GM23248 (cell line): ENCODE results near the gene BRF1. TPM values are rescaled to one million over a fixed set of nuclear protein-coding genes. Genes with fewer than 3 reads are reported as not detected.

Experiments used
- DNase-seq: peaks from one replicate; pipeline ENCODE4 v3.0.0-alpha.2; 2015
- H2AFZ ChIP-seq: fragments of 200-600 bp; sonication (generic); 2 replicates; pipeline ENCODE4 v1.6.1; 2016; ENCODE audit warnings: antibody characterized with exemption
- H3F3A ChIP-seq: fragments of 200-600 bp; sonication (generic); 2 replicates; pipeline ENCODE4 v1.6.1; 2016; ENCODE audit warnings: mild to moderate bottlenecking, antibody characterized with exemption, mixed run types; ENCODE audit not compliant: insufficient read depth
- H3K27ac ChIP-seq: fragments of 200-600 bp; sonication (generic); 2 replicates; pipeline ENCODE4 v1.5.1; 2016; ENCODE audit warnings: mild to moderate bottlenecking
- H3K27me3 ChIP-seq: fragments of 200-600 bp; sonication (generic); replicated peaks from 2 replicates; pipeline ENCODE4 v1.6.1; 2016; ENCODE audit warnings: mild to moderate bottlenecking; ENCODE audit not compliant: insufficient read depth
- H3K36me3 ChIP-seq: fragments of 200-600 bp; sonication (generic); 2 replicates; pipeline ENCODE4 v1.6.1; 2016; ENCODE audit warnings: low read depth, mild to moderate bottlenecking
- H3K4me1 ChIP-seq: fragments of 200-600 bp; sonication (generic); 2 replicates; pipeline ENCODE4 v1.6.1; 2016; ENCODE audit warnings: mild to moderate bottlenecking; ENCODE audit not compliant: insufficient read depth
- H3K4me2 ChIP-seq: fragments of 200-600 bp; sonication (generic); one replicate; pipeline ENCODE4 v1.6.1; 2016; ENCODE audit warnings: mild to moderate bottlenecking; ENCODE audit not compliant: unreplicated experiment
- H3K4me3 ChIP-seq: fragments of 200-600 bp; sonication (generic); 2 replicates; pipeline ENCODE4 v1.5.1; 2016; ENCODE audit warnings: mild to moderate bottlenecking
- H3K79me2 ChIP-seq: fragments of 200-600 bp; sonication (generic); 2 replicates; pipeline ENCODE4 v1.6.1; 2016; ENCODE audit warnings: mild to moderate bottlenecking; ENCODE audit not compliant: insufficient read depth
- H3K9ac ChIP-seq: fragments of 200-600 bp; sonication (generic); 2 replicates; pipeline ENCODE4 v1.6.1; 2016; ENCODE audit warnings: mild to moderate bottlenecking
- H3K9me2 ChIP-seq: fragments of 200-600 bp; sonication (generic); 2 replicates; pipeline ENCODE4 v1.6.1; 2016; ENCODE audit warnings: mixed run types, mild to moderate bottlenecking, moderate library complexity; ENCODE audit not compliant: insufficient read depth
- H3K9me3 ChIP-seq: fragments of 200-600 bp; sonication (generic); one replicate; pipeline ENCODE4 v1.6.1; 2017; ENCODE audit warnings: low read depth
- H4K20me1 ChIP-seq: fragments of 200-600 bp; sonication (generic); 2 replicates; pipeline ENCODE4 v1.6.0; 2016; ENCODE audit not compliant: insufficient read depth
- EZH2 ChIP-seq: fragments of 200-600 bp; sonication (generic); IDR thresholded peaks from 2 replicates; pipeline ENCODE4 v1.6.1; 2018; ENCODE audit warnings: antibody characterized with exemption, mild to moderate bottlenecking; ENCODE audit not compliant: insufficient read depth, poor library complexity, severe bottlenecking
- EZH2phosphoT487 ChIP-seq: fragments of 200-600 bp; sonication (generic); IDR thresholded peaks from 2 replicates; pipeline ENCODE4 v1.6.1; 2018; ENCODE audit warnings: antibody characterized with exemption, moderate library complexity, mild to moderate bottlenecking, low read depth; ENCODE audit not compliant: insufficient read depth
- WGBS, 2 experiments: methylation state at CpG; one replicate each; pipeline ENCODE4 v1.1.6; 2015 to 2017; ENCODE audit warnings: low lambda C conversion rate in 2 of 2, low coverage in 1 of 2; ENCODE audit errors: missing lambda C conversion rate in 2 of 2; 5-methylcytosine and 5-hydroxymethylcytosine counted together
- in situ Hi-C: fragments of 300-500 bp; cut with MboI; formaldehyde crosslinking; loops from 2 replicates; pipeline ENCODE4 v1.15.0; 2020
- polyA plus RNA-seq: library from polyadenylated mRNA; unstranded; fragments of >200 nt; fragmentation: Nextera tagmentation; extraction: Ambion mirVana; gene quantifications from 2 replicates; pipeline ENCODE4 v1.2.1, GENCODE V29; 2016
- total RNA-seq: library from RNA; depleted of rRNA; stranded (reverse); fragments of >200 nt; shearing (Covaris generic); gene quantifications from 2 replicates; pipeline ENCODE4 v1.2.3, GENCODE V29; 2014

Gene BRF1
- total and polyA plus RNA-seq, 2 experiments from 2014 or later, result 10.5 to 27.0 TPM

DNA sequence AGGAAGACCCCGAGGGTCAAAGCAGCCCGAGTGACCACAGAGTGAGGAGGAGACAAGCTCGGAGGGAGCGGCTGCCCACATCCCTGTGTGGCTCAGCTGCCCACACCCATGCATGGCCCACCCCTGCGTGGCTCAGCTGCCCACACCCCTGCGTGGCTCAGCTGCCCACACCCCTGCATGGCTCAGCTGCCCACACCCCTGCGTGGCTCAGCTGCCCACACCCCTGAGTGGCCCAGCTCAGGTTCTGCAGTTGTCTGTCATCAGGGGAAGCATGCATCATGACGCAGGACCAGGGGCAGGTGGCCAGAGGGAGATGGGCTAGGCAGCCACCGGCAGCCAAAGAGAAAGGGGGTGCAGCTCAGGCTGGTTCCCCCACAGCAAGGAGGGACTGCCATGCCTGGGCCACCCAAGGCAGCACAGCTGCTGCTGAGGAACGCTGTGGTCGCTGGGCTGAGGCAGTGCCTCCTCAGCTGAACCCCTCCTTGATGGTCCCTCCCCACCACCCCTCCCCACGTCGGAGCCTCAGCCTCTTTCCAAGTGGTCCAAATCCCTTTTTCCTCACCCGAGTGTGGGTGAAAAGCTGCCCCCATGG is 86.4 kb downstream of the BRF1 start:
- DNase-seq, result no peak
- Histone ChIP-seq H3K27me3 (no peaks in the 10 kb centered on the region), H4K20me1 (no peaks in the 10 kb centered on the region), H3K79me2 (no peaks in the 10 kb centered on the region), H3K36me3 (no peaks in the 10 kb centered on the region), H3K9me3 (no peaks in the 10 kb centered on the region), H3K4me2 (no peak overlapping the region), H3F3A (no peaks in the 10 kb centered on the region), H3K4me3 (no peak overlapping the region), H3K9ac (no peak overlapping the region), H2AFZ (no peak overlapping the region), H3K4me1 (no peaks in the 10 kb centered on the region), H3K9me2 (no peaks in the 10 kb centered on the region), H3K27ac (no peak overlapping the region)
- 86 to 95% methylated on average over 6 to 14 of the region's 14 CpGs for WGBS, 2 experiments
- in situ Hi-C loops, result no loop called here
- TF ChIP-seq EZH2 (no peak), EZH2phosphoT487 (no peak)

DNA sequence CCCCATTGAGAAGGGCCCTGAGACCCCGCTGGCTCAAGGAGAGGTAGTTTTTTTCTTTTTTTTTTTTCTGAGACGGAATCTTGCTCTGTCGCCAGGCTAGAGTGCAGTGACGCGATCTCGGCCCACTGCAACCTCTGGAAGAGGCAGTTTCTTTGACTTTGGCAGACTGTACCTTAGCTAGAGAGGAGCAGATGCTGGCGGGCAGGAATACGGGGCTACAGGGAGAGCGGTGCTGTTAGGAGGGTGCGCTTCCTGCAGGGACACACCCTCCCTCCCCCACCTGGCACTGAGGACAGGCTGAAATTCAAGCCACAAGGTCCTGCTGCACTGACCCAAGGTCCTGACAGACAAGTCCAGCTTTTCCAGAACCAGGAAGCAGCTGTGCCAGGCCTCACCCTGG is 87.4 kb downstream of the BRF1 start:
- Histone ChIP-seq H3K27ac (no peak overlapping the region), H3K36me3 (no peaks in the 10 kb centered on the region), H4K20me1 (no peaks in the 10 kb centered on the region), H3K9ac (no peak overlapping the region), H3K27me3 (no peaks in the 10 kb centered on the region), H3K9me3 (no peaks in the 10 kb centered on the region), H2AFZ (no peak overlapping the region), H3K79me2 (no peaks in the 10 kb centered on the region), H3K9me2 (no peaks in the 10 kb centered on the region), H3K4me1 (no peaks in the 10 kb centered on the region), H3K4me2 (no peak overlapping the region), H3K4me3 (no peak overlapping the region), H3F3A (no peaks in the 10 kb centered on the region)
- 96 to 100% methylated on average over 10 of the region's 10 CpGs for WGBS, 2 experiments
- DNase-seq, result no peak
- in situ Hi-C loops, result no loop called here
- TF ChIP-seq EZH2, result no peak
- TF ChIP-seq EZH2phosphoT487, result no peak

DNA sequence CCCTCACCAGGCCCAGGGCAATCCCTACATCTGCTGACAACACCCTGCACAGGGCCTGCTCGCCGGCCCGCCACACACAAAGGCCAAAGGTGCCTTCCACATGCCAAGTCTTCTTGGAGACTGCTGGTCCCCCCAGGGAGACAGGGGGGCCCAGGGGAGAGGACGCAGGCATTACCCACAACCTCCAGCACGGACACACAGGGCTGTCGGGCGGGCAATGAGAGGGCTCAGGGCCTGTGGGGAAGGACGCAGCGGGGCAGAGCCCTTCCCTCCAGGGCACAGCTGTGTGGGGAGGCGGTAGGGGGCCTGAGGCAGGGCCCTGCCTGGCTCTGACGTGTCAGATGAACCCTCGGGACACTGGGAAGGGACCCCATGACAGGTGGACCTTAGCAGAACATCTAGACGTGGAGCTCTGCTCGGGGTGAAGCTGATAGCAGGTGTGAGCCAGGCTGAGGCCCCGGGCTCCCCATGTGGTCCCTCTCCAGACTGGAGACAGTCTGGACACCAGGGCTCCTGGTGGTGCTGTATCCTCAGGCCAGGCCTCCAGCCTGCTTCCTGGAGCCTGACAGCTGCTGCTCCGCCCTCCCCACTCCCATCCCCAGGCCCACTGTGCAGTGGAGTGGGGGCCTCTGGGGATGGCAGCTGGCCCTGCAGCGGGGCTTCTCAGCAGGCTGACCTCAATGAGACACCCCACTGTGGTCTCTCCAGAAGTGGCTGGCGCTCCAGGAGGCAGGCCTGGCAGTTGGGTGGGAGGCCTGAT is 88.1 kb downstream of the BRF1 start:
- Histone ChIP-seq H4K20me1 (no peaks in the 10 kb centered on the region), H3K9ac (no peak overlapping the region), H3K27me3 (no peaks in the 10 kb centered on the region), H3K4me1 (no peaks in the 10 kb centered on the region), H3K4me3 (no peak overlapping the region), H3K4me2 (no peak overlapping the region), H3K79me2 (no peaks in the 10 kb centered on the region), H3K9me3 (no peaks in the 10 kb centered on the region), H3F3A (no peaks in the 10 kb centered on the region), H3K9me2 (no peaks in the 10 kb centered on the region), H3K27ac (no peak overlapping the region), H2AFZ (no peak overlapping the region), H3K36me3 (no peaks in the 10 kb centered on the region)
- no peak for DNase-seq
- in situ Hi-C loops, result no loop called here
- WGBS, 2 experiments, result 91 to 96% methylated on average over 12 to 17 of the region's 18 CpGs
- TF ChIP-seq EZH2 (no peak), EZH2phosphoT487 (no peak)

DNA sequence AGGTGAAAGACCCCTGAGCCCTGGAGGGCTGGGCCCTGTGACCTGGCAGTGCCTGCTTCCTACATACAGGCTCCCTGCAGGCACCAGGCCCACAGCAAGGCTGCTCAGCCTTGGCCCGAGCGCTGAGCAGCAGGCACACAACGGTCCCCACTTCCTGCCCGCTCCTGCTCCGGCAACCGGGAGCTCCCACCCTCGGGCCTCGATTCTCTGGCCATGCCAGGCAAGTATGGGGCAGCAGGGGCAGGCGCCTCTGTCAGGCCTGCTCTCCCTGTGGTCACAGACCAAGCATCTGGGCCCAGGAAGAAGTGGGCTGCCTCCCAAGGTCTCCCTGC is 89.1 kb downstream of the BRF1 start:
- in situ Hi-C loops, result no loop called here
- WGBS, 2 experiments, result 65 to 77% methylated on average over 9 of the region's 9 CpGs
- Histone ChIP-seq H3F3A (no peaks in the 10 kb centered on the region), H2AFZ (no peak overlapping the region), H3K27me3 (no peaks in the 10 kb centered on the region), H3K4me2 (no peak overlapping the region), H3K27ac (no peak overlapping the region), H3K9me3 (no peaks in the 10 kb centered on the region), H3K9me2 (no peaks in the 10 kb centered on the region), H3K36me3 (no peaks in the 10 kb centered on the region), H4K20me1 (no peaks in the 10 kb centered on the region), H3K79me2 (no peaks in the 10 kb centered on the region), H3K4me1 (no peaks in the 10 kb centered on the region), H3K9ac (no peak overlapping the region), H3K4me3 (no peak overlapping the region)
- no peak for TF ChIP-seq EZH2
- no peak for TF ChIP-seq EZH2phosphoT487
- no peak for DNase-seq
